Mesenchymal stem cell (in vitro differentiated cells and primary cell): ENCODE measurements around the gene CAD.
A peak's percentile ranks its signal among the peaks of the same experiment; 100 is the strongest.

Experiments used
- DNase-seq: peaks from one replicate; pipeline ENCODE4 v3.0.0-alpha.2; 2013
- H2AFZ ChIP-seq: one replicate; pipeline ENCODE4 v1.6.1; 2013; ENCODE audit warnings: low read depth, mild to moderate bottlenecking, control low read depth, inconsistent platforms, low read length, moderate library complexity
- H2AK5ac ChIP-seq: 2 replicates; pipeline ENCODE4 v1.6.1; 2013; ENCODE audit warnings: low read length, moderate library complexity, mild to moderate bottlenecking, inconsistent platforms; ENCODE audit not compliant: severe bottlenecking
- H2BK120ac ChIP-seq: one replicate; pipeline ENCODE4 v1.6.1; 2013; ENCODE audit warnings: low read depth, mild to moderate bottlenecking, inconsistent platforms, low read length, moderate library complexity
- H2BK12ac ChIP-seq, 2 experiments: one replicate each; pipeline ENCODE4 v1.6.1; 2013; ENCODE audit warnings: inconsistent platforms in 2 of 2, low read length in 2 of 2, mild to moderate bottlenecking in 2 of 2, moderate library complexity in 2 of 2, control low read depth in 1 of 2
- H2BK15ac ChIP-seq: one replicate; pipeline ENCODE4 v1.6.1; 2013; ENCODE audit warnings: mild to moderate bottlenecking, low read depth, inconsistent platforms; ENCODE audit not compliant: poor library complexity, severe bottlenecking
- H2BK5ac ChIP-seq: 2 replicates; pipeline ENCODE4 v1.6.1; 2013; ENCODE audit warnings: low read depth, mild to moderate bottlenecking, low read length, control low read depth, inconsistent platforms; ENCODE audit not compliant: poor library complexity, severe bottlenecking
- H3K14ac ChIP-seq, 2 experiments: one replicate each; pipeline ENCODE4 v1.6.1; 2013; ENCODE audit warnings: inconsistent platforms in 2 of 2, low read length in 2 of 2, control low read depth in 1 of 2, mild to moderate bottlenecking in 1 of 2, moderate library complexity in 1 of 2
- H3K18ac ChIP-seq, 2 experiments: one replicate each; pipeline ENCODE4 v1.6.1; 2013; ENCODE audit warnings: inconsistent platforms in 2 of 2, low read length in 2 of 2, control low read depth in 1 of 2, low read depth in 1 of 2, mild to moderate bottlenecking in 1 of 2
- H3K23ac ChIP-seq, 2 experiments: one replicate each; pipeline ENCODE4 v1.6.1; 2013; ENCODE audit warnings: inconsistent platforms in 2 of 2, low read length in 2 of 2, mild to moderate bottlenecking in 2 of 2, moderate library complexity in 2 of 2, control low read depth in 1 of 2
- H3K27ac ChIP-seq: 2 replicates; pipeline ENCODE4 v1.5.1; 2013; ENCODE audit warnings: mild to moderate bottlenecking, moderate library complexity, low read length, control low read depth, inconsistent platforms; ENCODE audit not compliant: poor library complexity, severe bottlenecking
- H3K27me3 ChIP-seq, 2 experiments: 2 replicates each; pipeline versions ENCODE4 v1.6.1 to v1.7.0; 2013; ENCODE audit warnings: low read length in 2 of 2, mild to moderate bottlenecking in 2 of 2, moderate library complexity in 2 of 2, control low read depth in 1 of 2, inconsistent platforms in 1 of 2; ENCODE audit not compliant: control insufficient read depth in 1 of 2, insufficient read depth in 1 of 2
- H3K36me3 ChIP-seq, 2 experiments: 2 replicates each; pipeline versions ENCODE4 v1.6.1 to v1.7.0; 2013; ENCODE audit warnings: low read length in 2 of 2, control low read depth in 1 of 2, inconsistent platforms in 1 of 2, low read depth in 1 of 2, mild to moderate bottlenecking in 1 of 2; ENCODE audit not compliant: insufficient read depth in 2 of 2, control insufficient read depth in 1 of 2
- H3K4ac ChIP-seq, 2 experiments: one replicate each; pipeline ENCODE4 v1.6.1; 2013; ENCODE audit warnings: inconsistent platforms in 2 of 2, low read length in 2 of 2, mild to moderate bottlenecking in 2 of 2, moderate library complexity in 2 of 2, control low read depth in 1 of 2, low read depth in 1 of 2
- H3K4me1 ChIP-seq: 2 replicates; pipeline ENCODE4 v1.6.1; 2013; ENCODE audit warnings: low read depth, low read length, control low read depth; ENCODE audit not compliant: control insufficient read depth, insufficient read depth
- H3K4me2 ChIP-seq: 2 replicates; pipeline ENCODE4 v1.6.1; 2013; ENCODE audit warnings: low read length, mild to moderate bottlenecking, inconsistent platforms; ENCODE audit not compliant: poor library complexity, severe bottlenecking
- H3K4me3 ChIP-seq, 2 experiments: 2 replicates each; pipeline versions ENCODE4 v1.5.1 to v1.7.0; 2013; ENCODE audit warnings: low read length in 2 of 2, mild to moderate bottlenecking in 2 of 2, control low read depth in 1 of 2, low read depth in 1 of 2; ENCODE audit not compliant: insufficient read depth in 1 of 2
- H3K79me1 ChIP-seq: replicated peaks from 2 replicates; pipeline ENCODE4 v1.6.1; 2013; ENCODE audit warnings: mild to moderate bottlenecking, control low read depth, low read length, inconsistent platforms; ENCODE audit not compliant: poor library complexity, severe bottlenecking
- H3K9ac ChIP-seq: 2 replicates; pipeline ENCODE4 v1.7.0; 2013; ENCODE audit warnings: mild to moderate bottlenecking, low read length, moderate library complexity
- H3K9me3 ChIP-seq: 2 replicates; pipeline ENCODE4 v1.7.0; 2013; ENCODE audit warnings: mild to moderate bottlenecking, low read length; ENCODE audit not compliant: control insufficient read depth
- H4K8ac ChIP-seq: one replicate; pipeline ENCODE4 v1.6.1; 2013; ENCODE audit warnings: inconsistent platforms, mild to moderate bottlenecking, low read length, moderate library complexity
- H4K91ac ChIP-seq: one replicate; pipeline ENCODE4 v1.6.1; 2013; ENCODE audit warnings: mild to moderate bottlenecking, low read length, inconsistent platforms
- WGBS: methylation state at CpG from one replicate; pipeline ENCODE4 v1.1.7; 2013; ENCODE audit warnings: mixed read lengths; 5-methylcytosine and 5-hydroxymethylcytosine counted together

Gene CAD

DNA sequence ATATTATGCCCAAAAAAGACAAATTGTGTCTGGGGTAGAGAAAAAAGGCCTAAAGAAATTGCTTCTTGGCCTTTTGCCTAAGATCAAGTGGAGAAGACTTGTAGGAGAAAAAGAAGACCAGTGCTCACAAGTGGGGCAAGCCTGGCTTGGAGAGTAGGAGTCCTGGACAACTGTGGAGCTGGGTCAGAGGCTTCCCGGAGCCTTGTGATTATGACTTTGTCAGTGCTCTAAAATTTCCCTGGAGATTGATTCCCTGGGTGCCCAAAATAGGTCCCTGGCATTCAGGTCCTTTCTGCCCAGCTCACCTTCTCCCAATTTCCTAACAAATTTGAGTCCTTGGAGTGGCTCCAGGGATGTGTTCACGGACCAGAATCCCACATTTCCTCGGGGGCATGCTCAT, 64.3 kb downstream of the CAD start:
- no peak overlapping the region for H3K4me2 ChIP-seq
- no peaks in the 10 kb centered on the region for H3K36me3 ChIP-seq
- H3K4me3 ChIP-seq, result no peak overlapping the region
- no peak overlapping the region for H2BK120ac ChIP-seq
- WGBS, result 89% methylated on average over 3 of the region's 3 CpGs
- H2AFZ ChIP-seq, result no peak overlapping the region
- H2BK12ac ChIP-seq, result no peak overlapping the region
- H2BK15ac ChIP-seq, result no peak overlapping the region
- H3K27ac ChIP-seq, result no peak overlapping the region
- H4K8ac ChIP-seq, result no peak overlapping the region
- no peak overlapping the region for H3K14ac ChIP-seq
- no peaks in the 10 kb centered on the region for H3K79me1 ChIP-seq
- no peak overlapping the region for H2AK5ac ChIP-seq
- H3K9me3 ChIP-seq, result no peaks in the 10 kb centered on the region
- H3K23ac ChIP-seq, result no peak overlapping the region
- no peak overlapping the region for H3K18ac ChIP-seq
- no peak overlapping the region for H3K4ac ChIP-seq
- H3K27me3 ChIP-seq, result peaks cover 32 to 64% of the 10 kb centered on the region in 2 experiments
- H3K9ac ChIP-seq, result no peak overlapping the region
- peaks cover 3% of the 10 kb centered on the region for H3K4me1 ChIP-seq
- no peak overlapping the region for H4K91ac ChIP-seq
- H2BK5ac ChIP-seq, result no peak overlapping the region
- DNase-seq, result no peak

DNA sequence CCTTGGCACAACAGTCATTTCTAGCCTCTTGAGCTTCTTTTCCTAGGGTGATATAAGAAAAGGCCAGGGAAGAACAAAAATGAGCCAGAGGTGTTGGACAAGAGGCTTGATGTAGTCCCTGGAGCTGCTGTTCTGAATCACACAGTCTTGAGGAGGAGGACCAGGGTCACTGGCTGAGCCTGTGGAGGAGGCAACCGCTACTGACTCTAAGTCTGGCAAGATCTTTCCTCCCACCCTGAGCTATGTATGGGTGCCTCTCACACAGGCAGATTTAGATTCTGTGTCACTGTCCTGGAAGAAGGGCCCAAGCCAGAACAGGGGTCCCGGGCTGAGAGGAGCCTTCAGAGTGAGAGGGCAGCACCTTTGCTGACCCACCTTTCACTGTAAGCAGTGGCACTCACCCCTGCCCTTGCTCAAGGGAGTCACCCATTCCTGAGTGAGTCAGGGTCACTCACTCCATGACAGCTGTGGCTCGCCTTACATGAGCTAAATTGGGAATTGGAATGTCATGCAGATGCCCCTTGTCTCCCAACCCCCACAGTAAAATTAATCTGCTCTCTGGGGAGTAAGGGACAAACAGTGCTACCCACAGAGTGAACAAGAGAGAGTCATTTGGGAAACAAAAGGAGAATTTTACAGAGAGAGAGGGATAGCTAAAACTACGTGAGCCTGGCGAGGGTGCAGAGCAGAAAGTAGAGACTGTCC, 64.8 kb downstream of the CAD start, which contains the start of gene TRIM54:
Gene TRIM54, plus strand, starts transcription at position 575 of the 705 bp plus-strand sequence. CDS start 303 bp downstream, outside the sequence.
- Histone ChIP-seq H2BK5ac (no peak within 1 kb of the TSS), H2AK5ac (no peak within 1 kb of the TSS), H3K27ac (no peak within 1 kb of the TSS), H3K4ac (no peak within 1 kb of the TSS), H3K23ac (no peak within 1 kb of the TSS), H3K18ac (peak within 1 kb of the TSS in 1 of 2 experiments; percentile 56), H2AFZ (no peak within 1 kb of the TSS), H2BK120ac (no peak within 1 kb of the TSS), H3K4me3 (no peak within 1 kb of the TSS), H3K27me3 (peaks cover 33 to 66% of the 10 kb centered on the region in 2 experiments), H3K79me1 (no peaks in the 10 kb centered on the region), H2BK15ac (no peak within 1 kb of the TSS), H3K14ac (peak within 1 kb of the TSS in 1 of 2 experiments; percentile 88), H4K8ac (no peak within 1 kb of the TSS), H2BK12ac (peak within 1 kb of the TSS; percentile 0 to 19), H3K4me1 (peaks cover 3% of the 10 kb centered on the region), H3K9me3 (no peaks in the 10 kb centered on the region), H3K9ac (no peak within 1 kb of the TSS), H3K36me3 (no peaks in the 10 kb centered on the region), H4K91ac (peak within 1 kb of the TSS; percentile 0), H3K4me2 (no peak within 1 kb of the TSS)
- DNase-seq, result no peak
- WGBS, result 72% methylated on average over 5 of the region's 5 CpGs

DNA sequence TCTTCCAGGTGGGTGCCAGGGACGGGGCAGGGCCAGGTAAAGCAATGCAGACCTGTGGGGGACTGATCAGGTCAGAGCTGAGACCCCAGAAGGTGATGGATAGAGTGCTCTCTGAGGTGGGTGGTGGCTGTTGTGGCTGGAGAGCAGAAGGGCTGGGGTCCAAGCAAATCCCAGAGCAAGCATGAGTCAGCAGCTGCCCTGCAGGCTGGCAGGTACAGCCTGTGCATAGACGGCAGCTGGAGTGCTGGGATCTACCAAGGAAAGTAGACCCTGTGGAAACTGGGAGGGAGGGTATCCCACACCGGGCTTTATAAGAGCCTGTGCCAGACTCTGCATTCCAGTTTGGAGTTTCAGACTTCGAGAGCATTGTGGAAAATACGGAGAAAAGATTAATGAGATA, 65.7 kb downstream of the CAD start:
- no peaks in the 10 kb centered on the region for H3K79me1 ChIP-seq
- 44% methylated on average over 3 of the region's 5 CpGs for WGBS
- no peak overlapping the region for H2AFZ ChIP-seq
- peaks cover 36 to 68% of the 10 kb centered on the region in 2 experiments for H3K27me3 ChIP-seq
- H3K9me3 ChIP-seq, result no peaks in the 10 kb centered on the region
- H2BK120ac ChIP-seq, result no peak overlapping the region
- H3K18ac ChIP-seq, result no peak overlapping the region
- H3K23ac ChIP-seq, result no peak overlapping the region
- DNase-seq, result no peak
- H4K91ac ChIP-seq, result peak overlapping the region; percentile 0
- no peak overlapping the region for H2BK15ac ChIP-seq
- H2AK5ac ChIP-seq, result no peak overlapping the region
- no peak overlapping the region for H2BK5ac ChIP-seq
- H3K4me2 ChIP-seq, result no peak overlapping the region
- H3K4me3 ChIP-seq, result no peak overlapping the region
- H3K27ac ChIP-seq, result no peak overlapping the region
- H3K4ac ChIP-seq, result no peak overlapping the region
- no peak overlapping the region for H3K9ac ChIP-seq
- H3K36me3 ChIP-seq, result no peaks in the 10 kb centered on the region
- H3K14ac ChIP-seq, result peak overlapping the region in 1 of 2 experiments; percentile 88
- H3K4me1 ChIP-seq, result peaks cover 3% of the 10 kb centered on the region
- H2BK12ac ChIP-seq, result peak overlapping the region; percentile 0 to 12
- no peak overlapping the region for H4K8ac ChIP-seq

DNA sequence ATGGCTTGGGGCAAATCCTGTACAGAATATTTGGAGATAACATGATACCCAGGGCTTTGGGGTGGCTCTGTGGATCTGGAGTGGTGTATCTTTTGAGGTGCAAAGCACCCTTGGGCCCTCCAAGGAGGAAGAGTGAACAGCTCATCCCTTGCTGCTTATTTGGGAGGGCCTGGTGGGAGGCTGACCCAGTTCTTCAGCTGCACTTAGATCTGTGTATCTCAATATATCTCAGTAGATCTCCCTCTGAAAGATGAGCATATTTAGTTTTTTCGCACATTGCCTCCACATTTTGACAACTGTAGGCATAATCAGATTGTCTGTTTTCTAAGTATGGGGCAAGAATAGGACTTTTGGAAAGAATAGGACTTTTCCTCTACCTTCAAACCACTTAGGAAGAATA, 67.8 kb downstream of the CAD start:
- DNase-seq, result no peak
- H3K27me3 ChIP-seq, result peaks cover 41 to 76% of the 10 kb centered on the region in 2 experiments

More for the DNA sequence above, 67.8 kb downstream of the CAD start:
- H3K9ac ChIP-seq, result no peak overlapping the region
- H2AK5ac ChIP-seq, result no peak overlapping the region
- H2AFZ ChIP-seq, result no peak overlapping the region
- no peak overlapping the region for H3K4me2 ChIP-seq
- H3K4ac ChIP-seq, result no peak overlapping the region
- peaks cover 3% of the 10 kb centered on the region for H3K4me1 ChIP-seq
- no peaks in the 10 kb centered on the region for H3K79me1 ChIP-seq
- H2BK15ac ChIP-seq, result no peak overlapping the region
- no peak overlapping the region for H3K23ac ChIP-seq
- H3K18ac ChIP-seq, result no peak overlapping the region
- H4K91ac ChIP-seq, result no peak overlapping the region
- no peak overlapping the region for H4K8ac ChIP-seq
- H3K27ac ChIP-seq, result no peak overlapping the region
- no peaks in the 10 kb centered on the region for H3K9me3 ChIP-seq
- no peak overlapping the region for H3K4me3 ChIP-seq
- no peak overlapping the region for H2BK120ac ChIP-seq
- H3K14ac ChIP-seq, result no peak overlapping the region
- H2BK12ac ChIP-seq, result no peak overlapping the region
- H2BK5ac ChIP-seq, result no peak overlapping the region
- H3K36me3 ChIP-seq, result no peaks in the 10 kb centered on the region
- WGBS, result no CpG with 5 or more reads among the region's 1 CpG
